HCT116 (cell line): ENCODE data around the gene TFB2M.

Source experiments
- ATF3 ChIP-seq: IDR thresholded peaks from 2 replicates; pipeline ENCODE4 v1.6.1; 2012
- CEBPB ChIP-seq: IDR thresholded peaks from 2 replicates; pipeline ENCODE4 v1.6.1; 2012; ENCODE audit warnings: low read depth
- CTCF ChIP-seq, 3 experiments: fragments of 200-600 bp in 1 of 3; sonication (generic) in 1 of 3; IDR thresholded peaks in 2 of 3; conservative IDR thresholded peaks in 1 of 3; 2 replicates each; pipeline ENCODE4 v1.5.1; 2012 to 2017; ENCODE audit warnings: low read depth in 2 of 3, low read length in 2 of 3, antibody characterized with exemption in 1 of 3, borderline replicate concordance in 1 of 3, control low read depth in 1 of 3, mild to moderate bottlenecking in 1 of 3, mixed read lengths in 1 of 3, mixed run types in 1 of 3, moderate library complexity in 1 of 3; ENCODE audit not compliant: insufficient read depth in 1 of 3
- ELF1 ChIP-seq: IDR thresholded peaks from 2 replicates; pipeline ENCODE4 v1.6.1; 2012; ENCODE audit warnings: low read depth, borderline replicate concordance
- EZH2 ChIP-seq: fragments of 200-600 bp; sonication (generic); IDR thresholded peaks from 2 replicates; pipeline ENCODE4 v1.6.1; 2017; ENCODE audit warnings: antibody characterized with exemption, mixed run types
- EZH2phosphoT487 ChIP-seq: fragments of 200-600 bp; IDR thresholded peaks from 2 replicates; pipeline ENCODE4 v1.6.1; 2018; ENCODE audit warnings: antibody characterized with exemption, borderline replicate concordance
- MAX ChIP-seq: IDR thresholded peaks from 2 replicates; pipeline ENCODE4 v1.6.1; 2012
- POLR2A ChIP-seq: IDR thresholded peaks from 2 replicates; pipeline ENCODE4 v1.7.0; 2011; ENCODE audit warnings: borderline replicate concordance; ENCODE audit not compliant: insufficient read depth, insufficient read length; ENCODE audit errors: extremely low read depth
- POLR2AphosphoS5 ChIP-seq: IDR thresholded peaks from 2 replicates; pipeline ENCODE4 v1.6.1; 2011; ENCODE audit warnings: mild to moderate bottlenecking, low read depth, low read length, moderate library complexity
- RAD21 ChIP-seq: IDR thresholded peaks from 2 replicates; pipeline ENCODE4 v1.6.1; 2012; ENCODE audit warnings: low read depth, mild to moderate bottlenecking
- SIN3A ChIP-seq: IDR thresholded peaks from 2 replicates; pipeline ENCODE4 v1.6.1; 2012; ENCODE audit warnings: low read depth
- SRF ChIP-seq: IDR thresholded peaks from 2 replicates; pipeline ENCODE4 v1.6.1; 2012; ENCODE audit warnings: low read depth
- YY1 ChIP-seq: IDR thresholded peaks from 2 replicates; pipeline ENCODE4 v1.6.1; 2011; ENCODE audit warnings: low read length, low read depth, moderate library complexity, mild to moderate bottlenecking; ENCODE audit not compliant: insufficient replicate concordance; ENCODE audit errors: extremely low read depth
- ZBTB33 ChIP-seq: IDR thresholded peaks from 2 replicates; pipeline ENCODE4 v1.6.1; 2011; ENCODE audit warnings: mild to moderate bottlenecking, low read length, moderate library complexity; ENCODE audit not compliant: insufficient replicate concordance; ENCODE audit errors: extremely low read depth

GRCh38 chr1:246595146-246595545 lies 29.1 kb upstream of the TFB2M start:
- TF ChIP-seq POLR2A (no peak), CTCF (IDR thresholded peaks at IDR 0.05 in 2 of 3, conservative IDR thresholded peaks at IDR 0.05 in 1 of 3; ENCODE audit: borderline replicate concordance in 1 of 3, insufficient read depth in 1 of 3, low read depth in 2 of 3, low read length in 2 of 3) (no peak), SIN3A (no peak), EZH2 (no peak), ATF3 (no peak), RAD21 (no peak), YY1 (no peak), SRF (no peak), CEBPB (no peak), POLR2AphosphoS5 (no peak), EZH2phosphoT487 (no peak), ELF1 (no peak), ZBTB33 (no peak), MAX (no peak)
